K562 (cell line): Measurements from ENCODE around the gene BHLHE40. TPM values are rescaled to one million over a fixed set of nuclear protein-coding genes. Genes with fewer than 3 reads are reported as not detected.

ENCODE experiments used
- ADNP ChIP-seq: fragments of 200-800 bp; sonication (Bioruptor generic); IDR thresholded peaks from 2 replicates; pipeline ENCODE4 v1.6.1; 2016; ENCODE audit warnings: missing genetic modification characterization, missing compliant biosample characterization
- BCL6 ChIP-seq: fragments of 250-450 bp; sonication (Bioruptor Pico); IDR thresholded peaks from 2 replicates; pipeline ENCODE4 v1.4.0; 2020
- HLTF ChIP-seq: fragments of 450-650 bp; IDR thresholded peaks from 2 replicates; pipeline ENCODE4 v1.6.1; 2016
- KDM1A ChIP-seq, 2 experiments: fragments of 450-650 bp; IDR thresholded peaks; 2 replicates each; pipeline ENCODE4 v1.6.1; 2016; ENCODE audit warnings: mild to moderate bottlenecking in 2 of 2
- KLF1 ChIP-seq: fragments of 450-650 bp; IDR thresholded peaks from 2 replicates; pipeline ENCODE4 v1.6.1; 2016; ENCODE audit warnings: missing genetic modification characterization, missing compliant biosample characterization
- L3MBTL2 ChIP-seq: fragments of 450-650 bp; IDR thresholded peaks from 2 replicates; pipeline ENCODE4 v1.6.1; 2016; ENCODE audit warnings: mild to moderate bottlenecking, moderate library complexity
- MYBL2 ChIP-seq, 2 experiments: fragments of 450-650 bp in 1 of 2; sonication (generic) in 1 of 2; formaldehyde crosslinking in 1 of 2; IDR thresholded peaks; 2 replicates each; pipeline versions ENCODE4 v1.6.1 to v1.8.1; 2017 to 2022; ENCODE audit warnings: borderline replicate concordance in 1 of 2, inconsistent platforms in 1 of 2, low read depth in 1 of 2, mild to moderate bottlenecking in 1 of 2, missing genetic modification reagents in 1 of 2, moderate library complexity in 1 of 2
- NFRKB ChIP-seq: fragments of 450-650 bp; IDR thresholded peaks from 2 replicates; pipeline ENCODE4 v1.6.1; 2016; ENCODE audit warnings: low read depth
- NR1H2 ChIP-seq: sonication (generic); formaldehyde crosslinking; IDR thresholded peaks from 2 replicates; pipeline ENCODE4 v1.4.0; 2020; ENCODE audit warnings: mild to moderate bottlenecking, missing genetic modification reagents
- RBM25 ChIP-seq: fragments of 200-400 bp; formaldehyde crosslinking; IDR thresholded peaks from 2 replicates; pipeline ENCODE4 v1.6.1; 2018; ENCODE audit warnings: low read length, low read depth, moderate library complexity; ENCODE audit not compliant: severe bottlenecking
- SP2 ChIP-seq: IDR thresholded peaks from 2 replicates; pipeline ENCODE4 v1.6.1; 2011; ENCODE audit warnings: mild to moderate bottlenecking, low read depth, low read length, moderate library complexity; ENCODE audit not compliant: poor library complexity, severe bottlenecking; ENCODE audit errors: extremely low read depth
- ZNF398 ChIP-seq: fragments of 250-450 bp; sonication (Bioruptor Pico); IDR thresholded peaks from 2 replicates; pipeline ENCODE4 v1.8.0; 2021; ENCODE audit warnings: moderate library complexity, mild to moderate bottlenecking, inconsistent platforms
- ZNF407 ChIP-seq: fragments of 450-650 bp; IDR thresholded peaks from 2 replicates; pipeline ENCODE4 v1.6.1; 2016; ENCODE audit warnings: low read depth
- ZSCAN29 ChIP-seq: fragments of 450-650 bp; IDR thresholded peaks from 2 replicates; pipeline ENCODE4 v1.6.1; 2017
- polyA plus RNA-seq, 8 experiments: library from polyadenylated mRNA; depleted of rRNA in 4 of 8; stranded (reverse) in 5 of 8; unstranded in 3 of 8; fragments of >200 nt; fragmentation: Nextera tagmentation in 2 of 8; fragmentation: Illumina TruSeq in 1 of 8; extraction: Ambion mirVana in 2 of 8; extraction: Trizol in 1 of 8; gene quantifications; 2 replicates each; pipeline versions ENCODE4 v1.2.1 to v1.2.3, GENCODE V29; 2011 to 2014; ENCODE audit warnings: inconsistent platforms in 1 of 8, missing spikeins in 1 of 8
- total RNA-seq, 7 experiments: library from RNA; depleted of rRNA in 6 of 7; stranded (reverse); fragments of >200 nt in 6 of 7; fragmentation: Illumina TruSeq in 2 of 7; extraction: Trizol in 2 of 7; gene quantifications; 2 replicates each; pipeline versions ENCODE4 v1.2.1 to v1.2.3, GENCODE V29; 2011 to 2021; ENCODE audit warnings: low replicate concordance in 1 of 7
- TF ChIP-seq, protein P1 (sequence below), 3 experiments: IDR thresholded peaks in 2 of 3; conservative IDR thresholded peaks in 1 of 3; 2 replicates each; pipeline ENCODE4 v1.5.1; 2011 to 2012; ENCODE audit warnings: low read length in 3 of 3, mild to moderate bottlenecking in 3 of 3, control low read depth in 2 of 3, improper control_type of control experiment in 1 of 3, inconsistent platforms in 1 of 3, low read depth in 1 of 3, mixed read lengths in 1 of 3, moderate library complexity in 1 of 3; ENCODE audit not compliant: insufficient read depth in 2 of 3
- TF ChIP-seq, protein P2 (sequence below): IDR thresholded peaks from 2 replicates; pipeline ENCODE4 v1.6.1; 2016; ENCODE audit warnings: missing genetic modification characterization, missing compliant biosample characterization

The BHLHE40 gene
- total and polyA plus RNA-seq, 9 of the 15 experiments (the other 6 are each of a cell fraction or from before 2014, with no cell fraction given) = 12.0 to 83.9 (median 31.4) TPM

GRCh38 chr3:5002871-5003247, 23.6 kb downstream of the BHLHE40 start (continued):
- no peak for TF ChIP-seq ZNF407
- 0 out of 2 replicates have a peak, but pooled peaks have one; percentile 48 for TF ChIP-seq KLF1
- TF ChIP-seq ZSCAN29 = no peak
- TF ChIP-seq, protein P1, sequence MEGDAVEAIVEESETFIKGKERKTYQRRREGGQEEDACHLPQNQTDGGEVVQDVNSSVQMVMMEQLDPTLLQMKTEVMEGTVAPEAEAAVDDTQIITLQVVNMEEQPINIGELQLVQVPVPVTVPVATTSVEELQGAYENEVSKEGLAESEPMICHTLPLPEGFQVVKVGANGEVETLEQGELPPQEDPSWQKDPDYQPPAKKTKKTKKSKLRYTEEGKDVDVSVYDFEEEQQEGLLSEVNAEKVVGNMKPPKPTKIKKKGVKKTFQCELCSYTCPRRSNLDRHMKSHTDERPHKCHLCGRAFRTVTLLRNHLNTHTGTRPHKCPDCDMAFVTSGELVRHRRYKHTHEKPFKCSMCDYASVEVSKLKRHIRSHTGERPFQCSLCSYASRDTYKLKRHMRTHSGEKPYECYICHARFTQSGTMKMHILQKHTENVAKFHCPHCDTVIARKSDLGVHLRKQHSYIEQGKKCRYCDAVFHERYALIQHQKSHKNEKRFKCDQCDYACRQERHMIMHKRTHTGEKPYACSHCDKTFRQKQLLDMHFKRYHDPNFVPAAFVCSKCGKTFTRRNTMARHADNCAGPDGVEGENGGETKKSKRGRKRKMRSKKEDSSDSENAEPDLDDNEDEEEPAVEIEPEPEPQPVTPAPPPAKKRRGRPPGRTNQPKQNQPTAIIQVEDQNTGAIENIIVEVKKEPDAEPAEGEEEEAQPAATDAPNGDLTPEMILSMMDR (IDR thresholded peaks at IDR 0.05 in 2 of 3, conservative IDR thresholded peaks at IDR 0.05 in 1 of 3; ENCODE audit: insufficient read depth in 2 of 3, low read depth in 1 of 3, low read length in 3 of 3) = no peak
- no peak for TF ChIP-seq NR1H2
- TF ChIP-seq, protein P2, sequence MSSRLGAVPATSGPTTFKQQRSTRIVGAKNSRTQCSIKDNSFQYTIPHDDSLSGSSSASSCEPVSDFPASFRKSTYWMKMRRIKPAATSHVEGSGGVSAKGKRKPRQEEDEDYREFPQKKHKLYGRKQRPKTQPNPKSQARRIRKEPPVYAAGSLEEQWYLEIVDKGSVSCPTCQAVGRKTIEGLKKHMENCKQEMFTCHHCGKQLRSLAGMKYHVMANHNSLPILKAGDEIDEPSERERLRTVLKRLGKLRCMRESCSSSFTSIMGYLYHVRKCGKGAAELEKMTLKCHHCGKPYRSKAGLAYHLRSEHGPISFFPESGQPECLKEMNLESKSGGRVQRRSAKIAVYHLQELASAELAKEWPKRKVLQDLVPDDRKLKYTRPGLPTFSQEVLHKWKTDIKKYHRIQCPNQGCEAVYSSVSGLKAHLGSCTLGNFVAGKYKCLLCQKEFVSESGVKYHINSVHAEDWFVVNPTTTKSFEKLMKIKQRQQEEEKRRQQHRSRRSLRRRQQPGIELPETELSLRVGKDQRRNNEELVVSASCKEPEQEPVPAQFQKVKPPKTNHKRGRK (tag) = no peak
- no peak for TF ChIP-seq BCL6 (CRISPR knock-in tag)
- TF ChIP-seq ZNF398 (CRISPR knock-in tag) = no peak
- TF ChIP-seq KDM1A (IDR thresholded peaks at IDR 0.05) = peak in 1 of 2 experiments; percentile 70; a peak in 3 of 4 replicates
- TF ChIP-seq RBM25 = peak; percentile 97
- no peak for TF ChIP-seq L3MBTL2
- TF ChIP-seq NFRKB = peak; percentile 24; the same call in 1 of the 2 replicates
- TF ChIP-seq MYBL2 (IDR thresholded peaks at IDR 0.05; ENCODE audit: low read depth) = no peak
- TF ChIP-seq MYBL2 (CRISPR knock-in tag; IDR thresholded peaks at IDR 0.05; ENCODE audit: borderline replicate concordance) = no peak
- TF ChIP-seq SP2 = no peak
- TF ChIP-seq HLTF = no peak
- peak; percentile 95 for TF ChIP-seq ADNP (tag)
